Right lobe of liver (tissue), 6 donors: ENCODE data around the gene SLC5A1. TPM values are rescaled to one million over a fixed set of nuclear protein-coding genes. Genes with fewer than 3 reads are reported as not detected.

ENCODE experiments used
- ATAC-seq, 4 donors: fragments of 200-7000 bp; cut with Tn5 transposase; one replicate each; pipeline ENCODE4 v1.9.1; 2020; ENCODE audit warnings: mild to moderate bottlenecking in 4 of 4, moderate library complexity in 4 of 4
- DNase-seq, 3 donors: peaks; one replicate each; pipeline ENCODE4 v3.0.0-alpha.2; 2020
- H3K27ac ChIP-seq, 3 donors: fragments of 200-600 bp; one replicate each; pipeline ENCODE4 v1.8.0; 2022
- H3K27me3 ChIP-seq, 2 donors: fragments of 200-600 bp; one replicate each; pipeline ENCODE4 v1.8.0; 2022
- H3K36me3 ChIP-seq, 4 donors: fragments of 200-600 bp; sonication (generic) in 1 of 4; one replicate each; pipeline versions ENCODE4 v1.5.1 to v1.8.0; 2017 to 2022; ENCODE audit warnings: control low read depth in 1 of 4
- H3K4me1 ChIP-seq, 4 donors: fragments of 200-600 bp; sonication (generic) in 1 of 4; one replicate each; pipeline versions ENCODE4 v1.5.1 to v1.8.0; 2017 to 2022; ENCODE audit warnings: control low read depth in 1 of 4
- H3K4me3 ChIP-seq, 3 donors: fragments of 200-600 bp; one replicate each; pipeline ENCODE4 v1.8.0; 2022
- H3K9me3 ChIP-seq, 4 donors: fragments of 200-600 bp; sonication (generic) in 1 of 4; one replicate each; pipeline versions ENCODE4 v1.5.1 to v1.8.0; 2017 to 2022; ENCODE audit warnings: control low read depth in 1 of 4
- POLR2A ChIP-seq: fragments of 450-650 bp; IDR thresholded peaks from one replicate; pipeline ENCODE4 v1.6.1; 2017; ENCODE audit warnings: antibody characterized with exemption, mild to moderate bottlenecking
- WGBS: methylation state at CpG from one replicate; pipeline ENCODE4 v1.1.6; 2018; ENCODE audit warnings: low coverage, low lambda C conversion rate; ENCODE audit not compliant: insufficient coverage; ENCODE audit errors: missing lambda C conversion rate; 5-methylcytosine and 5-hydroxymethylcytosine counted together
- intact Hi-C, 2 donors: fragments of 100-400 bp; cut with DNase I; formaldehyde crosslinking; loops; one replicate each; pipeline versions ENCODE4 v1.11.2 to v1.14.1; 2022
- total RNA-seq, 6 experiments: library from RNA; depleted of rRNA in 2 of 6; stranded (reverse); fragments of >200 nt in 2 of 6; fragmentation: NEBNext Ultra II Directional in 3 of 6; extraction: Animal tissue kit (Norgen Biotek cat#: 25700) in 3 of 6; gene quantifications; one replicate each; pipeline versions ENCODE4 v1.1.0 to v1.2.4, GENCODE V29; 2016 to 2023
- TF ChIP-seq, protein P1 (sequence below), 4 donors: fragments of 200-600 bp in 3 of 4; fragments of 450-650 bp in 1 of 4; IDR thresholded peaks; one replicate each; pipeline versions ENCODE4 v1.5.1 to v1.8.0; 2016 to 2022; ENCODE audit warnings: antibody characterized with exemption in 4 of 4, mild to moderate bottlenecking in 2 of 4
- donor health status: DM: no; HTN: yes; CAD: no.
- donor health status: DM: no; HTN: no; CAD: no.
- donor health status: DM: no; HTN: no; CAD: no.
- donor health status: DM: no; HTN: yes; CAD: no.
- donor health status: DM: no; HTN: yes; CAD: no.

Gene SLC5A1
- total RNA-seq, 6 experiments from 2014 or later, result 0.31 to 1.7 (median 0.85) TPM

DNA sequence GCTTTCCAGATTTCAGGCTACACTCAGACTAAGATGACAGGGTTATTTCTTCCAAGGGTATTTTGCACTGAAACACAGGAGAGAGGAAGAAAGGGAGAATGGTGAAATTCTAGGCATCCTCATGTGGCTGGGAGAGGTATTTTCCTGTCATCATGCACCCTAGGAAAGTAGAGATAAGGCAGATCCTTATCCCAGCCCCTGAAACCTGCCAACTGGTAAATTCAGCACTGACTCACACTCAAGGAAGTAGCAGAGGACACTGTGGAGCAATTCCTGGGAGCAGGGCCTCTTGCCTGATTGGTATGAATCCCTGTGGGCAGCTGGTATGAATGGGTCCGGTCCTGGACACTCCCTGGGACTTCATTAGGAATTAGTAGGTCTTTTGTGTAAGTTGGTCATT lies 37.6 kb upstream of the SLC5A1 start:
- H3K9me3 ChIP-seq, result no peaks in the 10 kb centered on the region
- H3K27ac ChIP-seq, result no peak overlapping the region
- no peaks in the 10 kb centered on the region for H3K4me1 ChIP-seq
- intact Hi-C loops, result no loop called here
- DNase-seq (no peak), ATAC-seq (no peak)
- H3K36me3 ChIP-seq, result no peaks in the 10 kb centered on the region
- no peak for TF ChIP-seq POLR2A
- TF ChIP-seq, protein P1, sequence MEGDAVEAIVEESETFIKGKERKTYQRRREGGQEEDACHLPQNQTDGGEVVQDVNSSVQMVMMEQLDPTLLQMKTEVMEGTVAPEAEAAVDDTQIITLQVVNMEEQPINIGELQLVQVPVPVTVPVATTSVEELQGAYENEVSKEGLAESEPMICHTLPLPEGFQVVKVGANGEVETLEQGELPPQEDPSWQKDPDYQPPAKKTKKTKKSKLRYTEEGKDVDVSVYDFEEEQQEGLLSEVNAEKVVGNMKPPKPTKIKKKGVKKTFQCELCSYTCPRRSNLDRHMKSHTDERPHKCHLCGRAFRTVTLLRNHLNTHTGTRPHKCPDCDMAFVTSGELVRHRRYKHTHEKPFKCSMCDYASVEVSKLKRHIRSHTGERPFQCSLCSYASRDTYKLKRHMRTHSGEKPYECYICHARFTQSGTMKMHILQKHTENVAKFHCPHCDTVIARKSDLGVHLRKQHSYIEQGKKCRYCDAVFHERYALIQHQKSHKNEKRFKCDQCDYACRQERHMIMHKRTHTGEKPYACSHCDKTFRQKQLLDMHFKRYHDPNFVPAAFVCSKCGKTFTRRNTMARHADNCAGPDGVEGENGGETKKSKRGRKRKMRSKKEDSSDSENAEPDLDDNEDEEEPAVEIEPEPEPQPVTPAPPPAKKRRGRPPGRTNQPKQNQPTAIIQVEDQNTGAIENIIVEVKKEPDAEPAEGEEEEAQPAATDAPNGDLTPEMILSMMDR (IDR thresholded peaks at IDR 0.05), result no peak
- no peak overlapping the region for H3K4me3 ChIP-seq
- WGBS, result no CpG with 5 or more reads among the region's 1 CpG
- H3K27me3 ChIP-seq, result no peaks in the 10 kb centered on the region

DNA sequence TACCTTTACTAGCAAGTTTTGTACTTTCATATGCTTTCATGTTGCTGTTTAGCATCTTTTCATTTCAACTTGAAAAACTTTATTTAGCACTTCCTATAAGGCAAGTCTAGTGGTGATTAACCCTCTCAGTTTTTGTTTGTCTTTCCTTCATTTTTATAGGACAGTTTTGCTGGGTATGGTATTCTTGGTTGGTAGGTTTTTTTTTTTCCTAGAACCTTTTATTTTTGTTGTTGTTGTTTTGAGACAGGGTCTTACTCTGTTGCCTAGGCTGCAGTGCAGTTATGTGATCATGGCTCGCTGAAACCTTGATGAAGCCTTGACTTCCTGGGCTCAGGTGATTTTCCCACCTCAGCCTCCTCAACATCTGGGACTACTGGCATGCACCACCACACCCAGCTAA lies 29.9 kb upstream of the SLC5A1 start:
- Histone ChIP-seq H3K36me3 (no peaks in the 10 kb centered on the region), H3K4me1 (no peaks in the 10 kb centered on the region), H3K27ac (no peak overlapping the region), H3K4me3 (no peak overlapping the region), H3K27me3 (no peaks in the 10 kb centered on the region), H3K9me3 (peaks cover 0 to 7% (median 0%) of the 10 kb centered on the region in 4 donors)
- no peak for ATAC-seq
- intact Hi-C loops, result no loop called here
- DNase-seq, result no peak
- 83% methylated on average over 1 of the region's 1 CpG for WGBS
- TF ChIP-seq, protein P1 (IDR thresholded peaks at IDR 0.05), result no peak
- no peak for TF ChIP-seq POLR2A

DNA sequence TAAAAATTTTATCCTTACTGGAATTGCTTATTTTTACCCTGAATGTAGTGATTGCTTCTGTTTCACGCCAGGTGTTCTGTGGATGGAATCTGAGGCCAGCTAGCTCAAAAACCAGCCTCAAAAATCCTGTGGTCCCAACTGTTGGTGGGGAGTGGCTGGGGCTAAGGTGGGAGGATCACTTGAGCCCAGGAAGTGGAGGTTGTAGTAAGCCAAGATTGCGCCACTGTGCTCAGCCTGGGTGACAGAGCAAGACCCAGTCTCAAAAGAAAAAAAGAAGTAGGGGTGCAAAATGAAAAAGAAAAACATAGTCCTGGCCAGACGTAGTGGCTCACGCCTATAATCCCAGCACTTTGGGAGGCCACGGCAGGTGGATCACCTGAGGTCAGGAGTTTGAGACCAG lies 27.0 kb upstream of the SLC5A1 start:
- Histone ChIP-seq H3K27ac (no peak overlapping the region), H3K36me3 (no peaks in the 10 kb centered on the region), H3K27me3 (no peaks in the 10 kb centered on the region), H3K4me3 (no peak overlapping the region), H3K9me3 (peaks cover 0 to 7% (median 0%) of the 10 kb centered on the region in 4 donors), H3K4me1 (no peaks in the 10 kb centered on the region)
- intact Hi-C loops, result no loop called here
- DNase-seq (no peak), ATAC-seq (no peak)
- WGBS, result 67% methylated on average over 5 of the region's 5 CpGs
- TF ChIP-seq, protein P1 (IDR thresholded peaks at IDR 0.05), result no peak
- no peak for TF ChIP-seq POLR2A

DNA sequence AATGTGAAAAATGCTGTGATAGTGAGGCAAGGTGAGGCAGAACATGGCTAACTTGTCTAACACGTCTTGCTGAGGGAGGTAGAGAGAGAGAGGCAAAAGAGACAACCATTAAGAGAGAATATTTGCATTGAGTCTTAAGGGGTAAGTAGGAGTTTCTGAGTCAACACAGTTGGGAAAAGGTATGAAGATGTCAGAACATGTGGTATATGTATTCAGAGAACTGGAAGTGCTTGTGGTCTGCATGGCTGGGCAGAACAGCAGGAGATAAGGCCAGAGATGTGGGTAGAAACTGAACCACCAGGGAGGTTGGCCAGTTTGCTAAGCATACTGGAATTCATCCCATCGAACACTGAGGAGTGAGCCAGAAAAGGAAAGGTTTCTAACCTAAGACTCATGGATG lies 25.0 kb upstream of the SLC5A1 start:
- Histone ChIP-seq H3K4me3 (no peak overlapping the region), H3K4me1 (no peaks in the 10 kb centered on the region), H3K27me3 (no peaks in the 10 kb centered on the region), H3K36me3 (no peaks in the 10 kb centered on the region), H3K27ac (no peak overlapping the region), H3K9me3 (peaks cover 0 to 7% (median 0%) of the 10 kb centered on the region in 4 donors)
- no peak for TF ChIP-seq POLR2A
- TF ChIP-seq, protein P1 (IDR thresholded peaks at IDR 0.05), result no peak
- DNase-seq (no peak), ATAC-seq (no peak)
- intact Hi-C loops, result no loop called here
- WGBS, result 25% methylated on average over 2 of the region's 2 CpGs

DNA sequence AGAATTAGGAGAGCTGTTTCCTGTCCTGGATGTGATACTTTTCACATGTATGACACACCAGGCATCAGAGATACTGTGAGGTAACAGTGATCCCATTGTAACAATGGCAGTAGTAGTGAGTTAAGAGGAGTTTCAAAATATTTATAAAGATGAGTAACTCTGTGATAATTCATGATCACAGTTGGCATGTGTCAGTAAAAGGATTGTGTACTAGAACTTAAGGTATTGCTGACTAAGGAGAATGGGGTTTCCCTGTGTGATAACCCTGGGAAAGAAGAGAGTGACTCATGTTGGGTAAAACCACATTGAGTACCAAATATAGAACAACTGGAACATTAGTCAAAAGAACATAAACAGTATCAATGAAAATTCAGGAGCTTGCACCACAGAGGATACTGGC lies 22.9 kb upstream of the SLC5A1 start:
- no peak overlapping the region for H3K27ac ChIP-seq
- H3K4me1 ChIP-seq, result no peaks in the 10 kb centered on the region
- no peaks in the 10 kb centered on the region for H3K9me3 ChIP-seq
- no peaks in the 10 kb centered on the region for H3K36me3 ChIP-seq
- intact Hi-C loops, result no loop called here
- DNase-seq (no peak), ATAC-seq (peak in 1 of 4 donors; percentile 54)
- TF ChIP-seq, protein P1 (IDR thresholded peaks at IDR 0.05), result no peak
- no peak for TF ChIP-seq POLR2A
- H3K27me3 ChIP-seq, result no peaks in the 10 kb centered on the region
- no peak overlapping the region for H3K4me3 ChIP-seq
